NCI-H774 (cell line): ENCODE results near the gene CCDC8.
"Not testable (repeated sequence)": the region's sequence is repeated elsewhere in the genome, so short reads cannot be mapped to it uniquely, and the experiment has no call there.

Experiments used
- DNase-seq: peaks from one replicate; lab custom pipeline; 2025; lab: John Stamatoyannopoulos, UW

CCDC8 gene

DNA sequence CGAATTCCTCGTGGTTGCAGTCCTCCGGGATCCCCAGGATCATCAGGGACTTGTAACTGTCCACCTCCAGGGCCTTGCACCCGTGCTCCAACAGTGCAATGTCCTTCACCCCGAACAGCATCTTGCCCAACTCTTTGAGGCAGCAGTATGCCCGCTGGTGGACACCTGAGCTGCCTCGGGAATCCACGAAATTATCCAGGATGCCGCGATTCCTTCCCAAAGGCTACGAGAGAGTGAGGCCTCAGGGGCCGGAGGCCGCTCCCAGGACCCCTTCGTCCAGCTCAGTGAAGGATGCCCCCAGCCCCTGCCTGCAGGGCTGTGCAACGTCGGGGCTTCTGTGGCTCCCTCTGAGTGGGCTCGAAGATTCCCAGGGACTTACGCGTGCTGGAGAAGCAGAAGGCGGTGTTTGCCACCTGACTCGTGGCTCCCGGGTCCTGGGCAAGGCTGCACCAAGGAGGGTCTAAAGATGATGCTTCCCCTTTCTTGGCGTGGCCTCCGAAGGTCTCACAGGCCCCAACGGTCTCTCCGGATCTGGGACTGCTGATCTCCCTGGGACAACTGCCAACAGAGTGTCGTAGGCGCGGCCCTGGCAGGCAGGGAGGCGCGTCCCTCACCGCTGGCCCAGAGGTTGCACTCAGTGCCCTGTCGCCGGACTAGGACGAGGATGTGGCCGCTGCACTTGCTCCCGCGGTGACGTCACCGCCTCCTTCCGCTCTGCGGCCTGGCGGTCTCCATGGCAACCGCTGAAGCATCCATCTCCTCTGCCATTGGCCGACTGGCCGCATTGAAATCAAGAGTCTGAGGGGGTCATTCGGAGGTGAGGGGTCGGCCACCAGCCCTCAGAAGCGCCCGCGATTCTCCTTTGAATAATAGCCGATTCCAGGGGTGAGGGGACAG, 15.1 kb upstream of the CCDC8 start, which contains the start of gene PNMA8C:
TSS of gene PNMA8C (minus strand) at position 698 of the 897 bp plus-strand sequence. CDS start at position 121, 577 bp downstream.
- DNase-seq: no peak

DNA sequence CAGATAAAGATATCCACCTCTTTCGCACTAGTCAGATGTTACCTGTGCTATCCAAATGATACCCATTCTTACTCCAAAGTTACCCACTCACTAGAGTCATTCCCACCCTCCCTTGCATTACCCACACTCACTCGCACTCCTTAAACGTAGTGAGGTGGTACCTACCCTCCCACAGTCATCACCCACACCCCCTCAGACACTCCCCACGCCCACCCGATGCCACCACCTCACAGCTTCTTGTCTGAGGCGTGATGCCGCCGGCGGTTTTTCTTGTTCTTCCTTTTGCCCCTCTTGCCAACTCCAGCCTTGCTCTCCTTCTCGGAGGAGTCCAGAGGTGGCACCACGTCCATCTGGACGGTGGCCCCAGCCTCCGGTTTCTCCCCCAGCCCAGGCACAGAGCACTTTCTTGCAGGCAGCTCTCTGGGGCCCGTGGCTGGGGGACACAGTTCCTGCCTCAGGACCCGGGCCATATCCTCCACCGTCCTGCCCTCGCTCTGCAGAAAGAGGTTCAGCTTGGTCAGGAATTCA, 14.2 kb upstream of the CCDC8 start:
- DNase-seq: no peak

DNA sequence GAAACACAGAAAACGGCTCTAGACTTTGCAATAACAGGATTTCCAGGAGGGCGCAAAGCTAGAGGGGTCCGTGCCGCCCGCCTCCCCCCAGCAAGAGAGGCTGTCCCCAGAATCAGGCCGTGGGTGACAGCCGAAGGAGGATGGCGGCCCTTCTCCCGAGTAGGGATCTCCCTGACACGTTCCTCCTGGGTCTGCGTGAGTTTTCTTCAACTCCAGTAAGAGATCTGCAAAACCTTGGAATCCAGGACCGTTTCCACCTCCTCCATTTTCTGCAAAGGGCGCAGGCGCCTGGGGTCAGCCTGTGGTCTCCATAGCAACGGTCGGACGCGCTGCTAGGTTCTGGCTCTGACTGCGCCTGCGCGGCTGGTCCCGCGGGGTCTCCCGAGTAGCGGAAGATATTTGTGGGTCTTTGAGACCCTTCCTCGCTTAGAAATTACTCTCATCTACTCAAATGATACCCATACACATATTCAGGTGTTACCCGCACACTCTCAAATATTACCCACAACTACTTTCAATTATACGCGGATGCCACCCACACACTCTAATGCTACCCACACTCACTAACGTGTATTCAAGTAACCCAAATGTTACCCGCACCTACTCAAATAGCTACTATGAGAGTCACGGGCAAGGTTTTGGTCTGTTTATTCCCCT, 13.3 kb upstream of the CCDC8 start:
- DNase-seq: peak; percentile 30

DNA sequence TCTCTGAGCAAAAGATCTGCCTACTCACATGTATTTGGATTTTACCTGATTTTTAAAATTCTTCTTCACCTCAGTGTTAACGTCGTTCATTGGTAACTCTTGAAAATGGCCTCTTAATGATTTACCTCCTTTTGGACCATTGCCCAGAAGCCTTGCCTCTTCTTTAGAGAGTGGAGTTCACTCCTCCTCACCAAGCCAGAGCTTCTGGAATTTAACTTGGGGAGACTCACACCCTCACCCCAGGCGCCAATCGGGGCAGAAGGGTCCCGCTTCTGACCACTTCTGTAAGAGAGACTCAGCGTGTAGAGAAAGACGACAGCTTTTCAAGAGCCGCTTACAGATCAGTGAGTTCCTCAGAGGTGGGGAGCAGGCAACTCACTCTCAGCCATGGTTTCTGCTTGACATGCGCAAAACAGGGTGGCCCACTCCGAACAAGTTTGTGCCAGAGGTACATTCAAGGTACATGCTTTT, 12.7 kb upstream of the CCDC8 start:
- DNase-seq: no peak

DNA sequence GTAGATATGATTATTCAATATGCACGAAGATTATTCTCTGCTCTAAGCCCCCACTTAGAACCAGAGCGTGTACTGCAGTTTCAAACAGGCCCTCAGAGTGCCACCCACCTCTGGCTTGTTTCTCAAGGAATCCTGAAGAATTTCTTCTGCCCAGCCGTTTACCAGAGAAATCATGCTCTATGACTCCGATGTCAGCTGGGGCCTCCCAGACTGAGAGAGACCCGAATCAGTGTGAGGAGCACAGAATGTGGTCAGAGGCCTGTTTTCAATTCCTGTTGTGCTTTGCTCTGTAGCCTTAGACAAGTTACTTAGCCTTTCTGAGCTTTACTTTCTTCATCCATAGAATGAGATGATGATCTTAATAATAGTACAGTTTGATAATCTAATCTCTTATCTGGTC, 9.8 kb upstream of the CCDC8 start:
- DNase-seq: no peak

DNA sequence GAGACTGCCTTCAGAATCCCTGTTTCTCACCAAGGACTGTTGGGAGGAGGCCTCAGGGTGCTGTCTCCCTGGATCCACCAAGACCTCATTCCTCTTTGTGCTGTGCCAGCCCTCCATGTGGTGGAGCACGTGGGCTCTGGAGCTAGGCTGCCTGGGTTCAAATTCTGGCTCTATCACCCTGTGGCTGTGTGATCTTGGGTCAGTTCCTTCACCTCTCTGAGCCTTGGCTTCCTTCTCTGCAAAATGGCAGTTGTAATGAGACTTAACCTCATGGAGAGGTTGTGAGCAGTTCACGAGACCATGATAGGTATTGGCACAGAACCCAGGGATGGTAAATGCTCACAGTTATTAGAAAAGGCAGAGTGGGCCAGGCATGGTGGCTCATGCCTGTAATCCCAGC, 9.0 kb upstream of the CCDC8 start:
- no peak for DNase-seq

DNA sequence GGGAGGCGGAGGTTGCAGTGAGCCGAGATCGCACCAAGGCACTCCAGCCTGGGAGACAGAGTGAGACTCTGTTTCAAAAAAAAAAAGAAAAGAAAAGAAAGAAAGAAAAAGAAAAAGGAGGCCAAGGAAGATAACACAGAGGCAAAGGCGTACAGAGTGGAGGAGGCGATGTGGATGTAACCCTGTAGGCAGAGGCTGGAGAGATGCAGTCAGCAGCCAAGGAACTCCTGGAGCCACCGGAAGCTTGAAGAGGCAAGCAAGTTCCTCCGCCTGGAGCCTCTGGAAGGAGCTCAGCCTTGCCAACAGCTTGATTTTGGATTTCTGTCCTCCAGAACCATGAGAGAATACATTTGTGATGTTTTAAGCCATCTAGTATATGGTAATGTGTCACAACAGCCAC, 6.7 kb upstream of the CCDC8 start:
- no peak for DNase-seq

DNA sequence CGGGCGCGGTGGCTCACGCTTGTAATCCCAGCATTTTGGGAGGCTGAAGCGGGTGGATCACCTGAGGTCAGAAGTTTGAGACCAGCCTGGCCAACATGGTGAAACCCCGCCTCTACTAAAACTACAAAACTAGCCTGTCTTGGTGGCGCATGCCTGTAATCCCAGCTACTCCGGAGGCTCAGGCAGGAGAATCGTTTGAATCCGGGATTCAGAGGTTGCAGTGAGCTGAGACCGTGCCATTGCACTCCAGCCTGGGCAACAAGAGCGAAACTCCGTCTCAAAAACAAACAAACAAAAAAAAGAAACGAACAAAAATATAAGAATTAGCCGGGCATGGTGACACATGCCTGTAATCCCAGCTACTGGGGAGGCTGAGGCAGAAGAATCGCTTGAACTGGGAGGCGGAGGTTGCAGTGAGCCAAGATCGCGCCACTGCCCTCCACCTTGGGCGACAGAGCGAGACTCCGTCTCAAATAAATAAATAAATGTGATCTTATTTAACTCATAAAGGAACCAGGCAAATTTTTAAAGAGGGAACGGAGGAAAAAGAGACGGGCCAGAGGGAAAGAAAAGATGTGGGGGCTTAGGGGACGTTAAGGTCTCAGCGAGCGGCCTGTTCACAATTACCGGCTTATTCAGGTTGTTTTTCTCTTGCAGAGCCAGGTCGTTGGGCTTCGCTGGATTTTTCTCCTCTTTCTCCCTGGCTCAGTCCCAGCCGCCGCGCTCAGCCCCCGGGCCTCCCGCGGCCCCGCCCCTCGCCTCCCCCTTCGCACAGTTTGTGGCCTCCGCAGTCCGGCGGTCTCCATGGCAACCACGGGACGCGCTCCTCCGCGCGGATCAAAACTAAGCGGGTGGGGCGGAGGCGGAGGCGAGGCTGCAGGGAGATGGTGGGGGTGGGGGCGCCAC, 2.7 kb upstream of the CCDC8 start:
- peak; percentile 68 for DNase-seq

DNA sequence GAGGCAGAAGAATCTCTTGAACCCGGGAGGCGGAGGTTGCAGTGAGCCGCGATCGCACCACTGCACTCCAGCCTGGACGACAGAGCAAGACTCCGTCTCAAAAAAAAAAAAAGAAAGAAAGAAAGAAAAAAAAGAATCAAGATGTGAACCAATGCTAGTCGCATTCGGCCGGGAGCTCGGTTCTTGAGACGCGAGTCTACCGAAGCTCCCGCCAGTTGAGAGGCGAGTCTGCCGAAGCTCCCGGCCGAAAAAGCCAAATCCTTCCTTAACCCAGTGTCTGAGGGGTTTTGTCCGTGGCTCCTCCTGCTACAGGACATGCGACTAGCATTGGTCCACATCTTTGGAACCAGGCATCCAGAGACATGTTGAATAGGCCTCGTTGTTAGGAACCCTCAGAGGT, 1.5 kb upstream of the CCDC8 start:
- not testable (repeated sequence) for DNase-seq

DNA sequence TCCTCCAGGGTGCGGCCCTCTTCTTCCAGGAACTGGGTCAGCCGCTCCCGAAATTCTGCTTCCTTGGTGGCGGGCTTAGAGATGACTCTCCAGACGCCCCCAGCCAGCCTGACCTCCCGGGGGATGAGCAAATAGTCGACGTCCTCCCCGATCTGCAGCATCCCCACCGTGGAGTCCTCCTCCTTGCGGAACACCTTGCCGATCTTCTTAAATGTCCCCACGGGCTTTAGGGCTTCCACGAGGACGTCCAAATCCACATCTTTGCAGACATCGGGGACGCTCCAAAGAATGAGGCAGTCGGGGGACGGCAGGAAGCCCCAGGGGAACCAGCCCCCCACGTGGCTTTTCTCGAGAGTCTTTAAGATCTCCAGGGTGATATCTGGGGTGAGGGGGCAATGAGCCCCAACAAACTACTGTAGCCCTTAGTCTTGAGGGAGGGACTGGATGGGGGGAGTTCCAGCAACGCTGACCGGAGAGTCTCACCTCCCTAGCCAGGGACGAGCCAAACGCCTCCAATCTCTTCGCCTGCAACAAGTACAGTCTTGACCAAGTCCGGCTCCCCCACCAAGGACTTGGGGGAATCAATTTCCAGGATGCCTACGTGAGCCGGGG, 608 bp downstream of the CCDC8 start:
- no peak for DNase-seq

DNA sequence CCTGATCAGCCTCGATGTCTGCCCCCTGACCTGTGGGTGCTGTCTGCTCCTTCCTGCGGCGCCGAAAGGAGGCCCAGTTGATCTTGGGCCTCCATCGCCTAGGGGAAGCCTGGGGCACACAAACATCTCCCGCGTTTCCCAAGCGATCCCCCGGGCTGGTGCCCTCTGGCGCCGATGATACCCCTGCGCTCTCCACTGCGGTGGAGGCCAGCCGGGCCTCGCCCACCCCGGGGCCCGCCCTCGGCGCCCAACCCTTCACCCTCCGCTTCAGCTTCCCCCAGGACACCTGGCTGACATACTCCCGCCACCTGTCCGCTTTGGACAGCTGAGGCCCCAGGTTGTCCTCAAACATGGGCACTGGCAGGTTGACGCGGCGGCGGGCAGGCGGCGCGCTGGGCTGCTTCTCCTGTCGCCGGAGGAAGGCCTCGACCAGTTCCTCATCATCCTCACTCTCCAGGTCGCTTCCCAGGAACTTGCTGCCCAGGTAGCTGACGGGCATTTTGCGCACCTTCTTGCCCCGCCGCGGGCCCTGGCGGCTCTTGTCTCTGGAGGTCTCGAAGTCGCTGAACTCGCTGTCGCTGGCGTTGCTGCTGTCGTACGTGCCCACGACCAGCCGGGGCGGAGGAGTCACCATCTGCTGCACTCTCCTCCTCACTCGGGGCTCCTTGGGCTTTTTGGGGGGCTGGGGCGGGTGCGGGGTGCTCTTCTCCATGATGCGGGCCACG, 1.3 kb downstream of the CCDC8 start:
- DNase-seq: no peak

DNA sequence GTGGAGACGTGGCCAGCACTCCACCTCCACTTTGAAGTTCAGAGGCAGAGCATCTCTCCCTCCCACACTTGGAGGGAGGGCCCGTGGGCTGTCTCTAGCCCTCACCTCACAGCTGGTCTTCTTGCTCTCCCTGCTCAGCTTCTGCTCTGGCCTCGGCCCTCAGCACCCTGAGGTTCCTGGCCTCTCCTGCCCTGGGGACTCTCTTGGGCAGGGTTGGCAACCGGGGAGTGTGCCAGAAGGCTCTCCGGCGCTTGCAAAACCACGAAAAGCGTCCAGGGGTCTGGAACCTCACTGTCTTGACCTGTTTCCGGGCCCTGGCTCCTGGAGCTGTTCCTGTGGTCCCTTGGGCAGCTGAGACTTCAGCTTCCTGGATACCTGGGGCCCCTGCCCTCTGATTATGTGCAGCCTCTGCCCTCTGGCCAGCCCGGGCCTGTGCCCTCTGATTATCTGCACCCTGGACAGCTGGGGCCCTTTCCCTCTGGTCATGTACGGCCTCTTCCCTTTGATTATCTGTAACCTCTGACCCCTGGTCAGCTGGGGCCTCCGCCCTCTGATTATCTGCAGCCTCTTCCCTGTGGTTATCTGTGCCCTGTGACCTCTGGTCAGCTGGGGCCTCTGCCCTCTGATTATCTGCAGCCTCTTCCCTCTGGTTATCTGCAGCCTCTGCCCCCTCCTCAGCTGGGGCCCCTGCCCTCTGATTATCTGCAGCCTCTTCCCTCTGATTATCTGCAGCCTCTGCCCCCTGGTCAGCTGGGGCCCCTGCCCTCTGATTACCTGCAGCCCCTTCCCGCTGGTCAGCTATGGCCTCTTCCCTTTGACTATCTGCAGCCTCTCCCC, 2.1 kb downstream of the CCDC8 start:
- DNase-seq: no peak

DNA sequence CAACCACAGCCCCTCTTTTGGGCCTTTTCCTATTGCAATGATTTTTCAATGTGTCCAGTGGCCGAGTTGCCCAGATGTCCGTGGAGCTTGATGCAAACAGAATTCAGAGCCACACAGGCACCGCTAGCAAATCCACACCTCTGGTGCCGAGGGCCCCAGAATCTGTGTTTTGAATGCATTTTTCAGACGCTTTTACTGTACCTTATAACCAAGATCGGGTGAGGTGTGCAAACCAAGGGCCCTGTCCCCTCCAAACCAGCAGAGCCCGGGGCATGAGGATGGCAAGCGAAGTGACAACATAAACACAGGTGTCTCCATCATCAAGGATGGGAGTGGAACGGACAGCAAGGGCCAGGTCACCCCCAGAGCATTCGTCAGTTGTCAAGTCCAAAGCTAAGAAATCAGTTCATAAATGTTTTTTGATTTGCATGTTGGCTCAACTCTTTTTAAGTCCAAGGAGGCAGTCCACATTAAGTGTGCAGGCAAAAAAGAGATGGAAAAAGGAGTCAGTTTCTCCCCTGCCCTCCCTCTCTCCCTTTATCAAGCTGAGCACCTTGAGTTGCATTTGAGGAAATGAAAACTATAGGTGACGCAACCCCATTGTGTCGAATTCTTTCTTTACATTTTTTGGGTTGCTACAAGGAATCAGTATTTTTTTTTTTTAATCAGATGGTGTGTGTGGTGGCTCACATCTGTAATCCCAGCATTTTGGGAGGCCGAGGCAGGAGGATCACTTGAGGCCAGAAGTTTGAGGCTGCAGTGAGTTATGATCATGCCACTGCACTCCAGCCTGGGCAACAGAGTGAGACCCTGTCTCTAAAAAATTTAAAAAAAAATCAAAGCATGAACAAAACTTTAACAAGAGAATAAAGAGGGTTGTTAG, 2.9 kb downstream of the CCDC8 start:
- DNase-seq: no peak

DNA sequence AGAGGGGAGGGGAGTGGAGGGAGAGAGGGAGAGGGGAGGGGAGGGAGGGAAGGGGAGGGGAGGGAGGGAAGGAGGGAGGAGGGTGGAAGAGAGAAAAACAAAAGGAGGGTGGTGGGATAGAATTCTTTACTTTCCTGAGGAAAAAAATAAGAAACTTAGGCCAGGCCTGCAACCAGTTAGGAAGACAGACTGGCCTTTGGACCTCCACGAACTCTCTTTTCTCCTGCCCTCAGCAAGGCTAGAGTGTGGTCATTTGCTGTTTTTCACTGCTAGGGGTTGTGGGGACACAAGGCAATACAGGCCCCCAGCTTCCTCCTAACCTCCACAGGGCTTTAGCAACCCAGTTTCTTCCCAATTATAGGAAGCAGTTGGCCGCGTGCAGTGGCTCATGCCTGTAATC, 4.2 kb downstream of the CCDC8 start:
- DNase-seq: no peak

DNA sequence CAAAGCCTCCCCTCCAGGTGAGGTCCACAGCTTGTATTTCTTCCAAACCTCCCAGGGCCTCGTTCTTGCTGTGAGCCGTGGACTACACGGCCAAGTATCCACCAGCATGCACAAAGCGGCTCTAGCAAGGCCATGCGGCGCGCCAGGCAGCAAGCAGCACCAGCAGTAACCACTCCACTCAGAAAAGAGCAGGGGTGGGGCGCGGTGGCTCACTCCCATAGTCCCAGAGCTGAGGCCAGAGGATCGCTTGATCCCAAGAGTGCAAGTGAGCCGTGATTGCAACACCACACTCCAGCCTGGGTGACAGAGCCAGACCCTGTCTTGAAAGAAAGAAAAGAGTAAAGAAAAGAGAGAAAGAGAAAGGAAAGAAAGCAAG, 4.7 kb downstream of the CCDC8 start:
- DNase-seq: no peak

DNA sequence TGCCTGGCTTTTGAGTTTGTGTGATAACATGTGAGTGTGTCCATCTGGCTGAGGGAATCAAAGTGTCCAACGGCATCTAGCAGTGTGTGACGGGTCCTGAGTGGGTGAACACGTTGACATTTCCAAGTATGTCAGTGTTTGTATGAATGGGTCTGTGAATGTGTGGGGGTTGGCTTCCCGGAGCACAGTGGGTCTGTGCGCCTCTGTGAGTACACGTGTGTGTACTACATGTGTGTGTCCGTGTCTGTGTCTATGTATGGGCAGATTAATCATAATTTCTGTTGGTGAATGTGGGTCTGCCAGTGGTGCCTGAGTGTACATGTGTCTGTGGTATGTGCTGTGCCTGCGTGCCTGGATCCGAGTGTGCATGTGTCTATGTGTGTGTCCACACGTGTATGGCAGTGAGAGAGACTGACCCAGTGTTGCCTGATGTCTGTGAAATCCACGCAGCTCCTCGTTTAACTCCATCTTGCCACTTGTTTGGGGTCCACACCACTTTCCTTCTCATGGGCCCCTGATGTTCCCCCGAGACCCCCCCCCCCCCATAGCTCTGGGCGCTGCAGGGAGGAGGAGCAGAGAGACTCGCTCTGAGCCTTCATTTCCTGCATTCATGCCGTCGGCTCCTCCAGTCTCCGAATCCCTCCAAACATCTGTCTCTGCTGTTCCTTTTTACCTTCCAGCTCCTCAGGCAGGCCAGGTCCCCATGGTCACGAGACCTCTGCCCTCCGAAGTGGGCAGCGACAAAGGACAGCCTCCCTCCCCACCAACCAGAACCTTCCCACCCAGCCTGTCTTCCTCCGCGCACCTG, 5.3 kb downstream of the CCDC8 start:
- no peak for DNase-seq

DNA sequence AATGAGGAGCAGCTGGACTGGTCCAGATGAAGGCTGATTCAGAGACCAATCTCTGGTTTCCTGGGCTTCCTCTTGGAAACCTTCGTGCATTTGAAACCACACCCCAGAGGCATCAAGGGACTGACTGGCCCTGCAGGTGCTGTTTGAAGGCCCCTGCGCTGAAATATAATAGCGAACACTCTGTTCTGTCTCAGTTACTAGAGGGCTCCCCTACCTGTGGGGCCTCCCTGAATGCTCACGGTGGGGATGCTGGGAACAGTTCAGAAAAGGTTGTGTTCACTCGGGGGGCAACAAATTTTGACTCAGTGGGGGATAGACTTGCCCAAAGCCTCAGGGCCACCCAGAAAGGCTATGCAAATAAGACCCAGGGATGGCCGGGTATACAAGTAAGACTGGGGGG, 6.4 kb downstream of the CCDC8 start:
- no peak for DNase-seq
